HCT116 (cell line): ENCODE data around the gene PPP1R12B.

Experiments
- EZH2 ChIP-seq: fragments of 200-600 bp; sonication (generic); IDR thresholded peaks from 2 replicates; pipeline ENCODE4 v1.6.1; 2017; ENCODE audit warnings: antibody characterized with exemption, mixed run types
- JUND ChIP-seq: IDR thresholded peaks from 2 replicates; pipeline ENCODE4 v1.6.1; 2012
- MAX ChIP-seq: IDR thresholded peaks from 2 replicates; pipeline ENCODE4 v1.6.1; 2012
- POLR2A ChIP-seq: IDR thresholded peaks from 2 replicates; pipeline ENCODE4 v1.7.0; 2011; ENCODE audit warnings: borderline replicate concordance; ENCODE audit not compliant: insufficient read depth, insufficient read length; ENCODE audit errors: extremely low read depth
- POLR2AphosphoS5 ChIP-seq: IDR thresholded peaks from 2 replicates; pipeline ENCODE4 v1.6.1; 2011; ENCODE audit warnings: mild to moderate bottlenecking, low read depth, low read length, moderate library complexity
- RAD21 ChIP-seq: IDR thresholded peaks from 2 replicates; pipeline ENCODE4 v1.6.1; 2012; ENCODE audit warnings: low read depth, mild to moderate bottlenecking
- REST ChIP-seq: IDR thresholded peaks from 2 replicates; pipeline ENCODE4 v1.6.1; 2012; ENCODE audit warnings: low read depth
- TF ChIP-seq, protein P1 (sequence below), 3 experiments: fragments of 200-600 bp in 1 of 3; sonication (generic) in 1 of 3; IDR thresholded peaks in 2 of 3; conservative IDR thresholded peaks in 1 of 3; 2 replicates each; pipeline ENCODE4 v1.5.1; 2012 to 2017; ENCODE audit warnings: low read depth in 2 of 3, low read length in 2 of 3, antibody characterized with exemption in 1 of 3, borderline replicate concordance in 1 of 3, control low read depth in 1 of 3, mild to moderate bottlenecking in 1 of 3, mixed read lengths in 1 of 3, mixed run types in 1 of 3, moderate library complexity in 1 of 3; ENCODE audit not compliant: insufficient read depth in 1 of 3
- TF ChIP-seq, protein P2 (sequence below): IDR thresholded peaks from 2 replicates; pipeline ENCODE4 v1.6.1; 2011; ENCODE audit warnings: mild to moderate bottlenecking, low read length, moderate library complexity; ENCODE audit not compliant: insufficient replicate concordance; ENCODE audit errors: extremely low read depth

GRCh38 chr1:202323731-202324130 lies 24.8 kb upstream of the PPP1R12B start:
- TF ChIP-seq, protein P1, sequence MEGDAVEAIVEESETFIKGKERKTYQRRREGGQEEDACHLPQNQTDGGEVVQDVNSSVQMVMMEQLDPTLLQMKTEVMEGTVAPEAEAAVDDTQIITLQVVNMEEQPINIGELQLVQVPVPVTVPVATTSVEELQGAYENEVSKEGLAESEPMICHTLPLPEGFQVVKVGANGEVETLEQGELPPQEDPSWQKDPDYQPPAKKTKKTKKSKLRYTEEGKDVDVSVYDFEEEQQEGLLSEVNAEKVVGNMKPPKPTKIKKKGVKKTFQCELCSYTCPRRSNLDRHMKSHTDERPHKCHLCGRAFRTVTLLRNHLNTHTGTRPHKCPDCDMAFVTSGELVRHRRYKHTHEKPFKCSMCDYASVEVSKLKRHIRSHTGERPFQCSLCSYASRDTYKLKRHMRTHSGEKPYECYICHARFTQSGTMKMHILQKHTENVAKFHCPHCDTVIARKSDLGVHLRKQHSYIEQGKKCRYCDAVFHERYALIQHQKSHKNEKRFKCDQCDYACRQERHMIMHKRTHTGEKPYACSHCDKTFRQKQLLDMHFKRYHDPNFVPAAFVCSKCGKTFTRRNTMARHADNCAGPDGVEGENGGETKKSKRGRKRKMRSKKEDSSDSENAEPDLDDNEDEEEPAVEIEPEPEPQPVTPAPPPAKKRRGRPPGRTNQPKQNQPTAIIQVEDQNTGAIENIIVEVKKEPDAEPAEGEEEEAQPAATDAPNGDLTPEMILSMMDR (IDR thresholded peaks at IDR 0.05 in 2 of 3, conservative IDR thresholded peaks at IDR 0.05 in 1 of 3; ENCODE audit: borderline replicate concordance in 1 of 3, insufficient read depth in 1 of 3, low read depth in 2 of 3, low read length in 2 of 3): no peak
- no peak for TF ChIP-seq POLR2A
- TF ChIP-seq EZH2: no peak
- no peak for TF ChIP-seq POLR2AphosphoS5
- no peak for TF ChIP-seq MAX
- TF ChIP-seq REST: no peak
- TF ChIP-seq, protein P2, sequence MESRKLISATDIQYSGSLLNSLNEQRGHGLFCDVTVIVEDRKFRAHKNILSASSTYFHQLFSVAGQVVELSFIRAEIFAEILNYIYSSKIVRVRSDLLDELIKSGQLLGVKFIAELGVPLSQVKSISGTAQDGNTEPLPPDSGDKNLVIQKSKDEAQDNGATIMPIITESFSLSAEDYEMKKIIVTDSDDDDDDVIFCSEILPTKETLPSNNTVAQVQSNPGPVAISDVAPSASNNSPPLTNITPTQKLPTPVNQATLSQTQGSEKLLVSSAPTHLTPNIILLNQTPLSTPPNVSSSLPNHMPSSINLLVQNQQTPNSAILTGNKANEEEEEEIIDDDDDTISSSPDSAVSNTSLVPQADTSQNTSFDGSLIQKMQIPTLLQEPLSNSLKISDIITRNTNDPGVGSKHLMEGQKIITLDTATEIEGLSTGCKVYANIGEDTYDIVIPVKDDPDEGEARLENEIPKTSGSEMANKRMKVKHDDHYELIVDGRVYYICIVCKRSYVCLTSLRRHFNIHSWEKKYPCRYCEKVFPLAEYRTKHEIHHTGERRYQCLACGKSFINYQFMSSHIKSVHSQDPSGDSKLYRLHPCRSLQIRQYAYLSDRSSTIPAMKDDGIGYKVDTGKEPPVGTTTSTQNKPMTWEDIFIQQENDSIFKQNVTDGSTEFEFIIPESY: no peak
- no peak for TF ChIP-seq RAD21
- no peak for TF ChIP-seq JUND
